IMR-90 (cell line): ENCODE results near the gene RTBDN. TPM values are rescaled to one million over a fixed set of nuclear protein-coding genes. Genes with fewer than 3 reads are reported as not detected.

Experiments used
- ATAC-seq: fragments of 200-7000 bp; cut with Tn5 transposase; 2 replicates; pipeline ENCODE4 v1.9.1; 2020; ENCODE audit warnings: low read depth, mild to moderate bottlenecking, moderate library complexity
- BruUV-seq: library from RNA; stranded (reverse); fragments of 400-500 nt; replicated peaks from 2 replicates; lab custom pipeline; 2021; lab: Mats Ljungman, UMichigan
- CTCF ChIA-PET: fragments of 300-600 bp; formaldehyde crosslinking; extraction: SDS; loops from one replicate; lab custom pipeline; 2021; ENCODE audit warnings: antibody characterized with exemption; lab: Yijun Ruan, JAX
- POLR2A ChIA-PET: fragments of 300-600 bp; sonication (Branson Sonifier 250); formaldehyde crosslinking; loops from one replicate; lab custom pipeline; 2022; ENCODE audit warnings: antibody characterized with exemption; ENCODE audit not compliant: unreplicated experiment; lab: Charles Lee
- DNase-seq: peaks from one replicate; pipeline ENCODE4 v3.0.0; 2013
- H2AFZ ChIP-seq: replicated peaks from 2 replicates; pipeline ENCODE3; 2013; ENCODE audit warnings: low read length, mild to moderate bottlenecking; ENCODE audit not compliant: poor library complexity
- H2AK5ac ChIP-seq: 2 replicates; pipeline ENCODE4 v1.6.1; 2013; ENCODE audit warnings: low read depth, low read length, inconsistent platforms
- H2AK9ac ChIP-seq: replicated peaks from 2 replicates; pipeline ENCODE3; 2013; ENCODE audit warnings: mild to moderate bottlenecking, low read depth, low read length, moderate library complexity; ENCODE audit not compliant: poor library complexity
- H2BK120ac ChIP-seq: 2 replicates; pipeline ENCODE4 v1.6.1; 2013; ENCODE audit warnings: low read depth, low read length, inconsistent platforms
- H2BK15ac ChIP-seq: 3 replicates; pipeline ENCODE4 v1.6.1; 2013; ENCODE audit warnings: low read depth, low read length, inconsistent platforms
- H2BK20ac ChIP-seq: 2 replicates; pipeline ENCODE4 v1.6.1; 2013; ENCODE audit warnings: low read depth, mild to moderate bottlenecking, inconsistent platforms, low read length, moderate library complexity
- H2BK5ac ChIP-seq: 2 replicates; pipeline ENCODE4 v1.6.1; 2013; ENCODE audit warnings: mild to moderate bottlenecking, low read depth, low read length, inconsistent platforms; ENCODE audit not compliant: poor library complexity, severe bottlenecking
- H3K14ac ChIP-seq: replicated peaks from 2 replicates; pipeline ENCODE4 v1.6.1; 2013; ENCODE audit warnings: low read depth, low read length, inconsistent platforms
- H3K18ac ChIP-seq: 2 replicates; pipeline ENCODE4 v1.6.1; 2013; ENCODE audit warnings: low read depth, low read length, control low read depth
- H3K23ac ChIP-seq: 2 replicates; pipeline ENCODE4 v1.6.1; 2013; ENCODE audit warnings: low read depth, low read length, inconsistent platforms
- H3K27ac ChIP-seq: 2 replicates; pipeline ENCODE4 v1.5.1; 2013; ENCODE audit warnings: mild to moderate bottlenecking, control low read depth, low read length; ENCODE audit not compliant: insufficient read depth
- H3K27me3 ChIP-seq: 2 replicates; pipeline ENCODE4 v1.6.1; 2013; ENCODE audit warnings: low read length; ENCODE audit not compliant: control insufficient read depth, insufficient read depth
- H3K36me3 ChIP-seq: 2 replicates; pipeline ENCODE4 v1.6.1; 2013; ENCODE audit warnings: low read length, mixed read lengths; ENCODE audit not compliant: control insufficient read depth, insufficient read depth
- H3K4ac ChIP-seq: 2 replicates; pipeline ENCODE4 v1.6.1; 2013; ENCODE audit warnings: low read depth, low read length, inconsistent platforms
- H3K4me1 ChIP-seq: 2 replicates; pipeline ENCODE4 v1.6.1; 2013; ENCODE audit warnings: low read length, mixed read lengths; ENCODE audit not compliant: control insufficient read depth, insufficient read depth
- H3K4me2 ChIP-seq: 2 replicates; pipeline ENCODE4 v1.6.1; 2013; ENCODE audit warnings: low read depth, mild to moderate bottlenecking, control low read depth, low read length, moderate library complexity
- H3K4me3 ChIP-seq: 2 replicates; pipeline ENCODE4 v1.5.1; 2013; ENCODE audit warnings: low read depth, mild to moderate bottlenecking, control low read depth, low read length, moderate library complexity; ENCODE audit not compliant: insufficient read depth
- H3K56ac ChIP-seq: 2 replicates; pipeline ENCODE4 v1.6.1; 2013; ENCODE audit warnings: low read length, inconsistent platforms; ENCODE audit not compliant: insufficient read depth; ENCODE audit errors: extremely low read depth
- H3K79me1 ChIP-seq, 2 experiments: 2 replicates each; pipeline ENCODE4 v1.6.1; 2013; ENCODE audit warnings: low read length in 2 of 2, inconsistent platforms in 1 of 2, low read depth in 1 of 2
- H3K9ac ChIP-seq: 2 replicates; pipeline ENCODE4 v1.6.1; 2013; ENCODE audit warnings: low read depth, low read length, control low read depth
- H3K9me1 ChIP-seq: 2 replicates; pipeline ENCODE4 v1.6.1; 2013; ENCODE audit warnings: low read length, inconsistent platforms; ENCODE audit not compliant: insufficient read depth
- H3K9me3 ChIP-seq: 2 replicates; pipeline ENCODE4 v1.6.1; 2013; ENCODE audit warnings: low read length; ENCODE audit not compliant: control insufficient read depth, insufficient read depth
- H4K20me1 ChIP-seq: 2 replicates; pipeline ENCODE4 v1.6.1; 2013; ENCODE audit warnings: low read length, inconsistent platforms; ENCODE audit not compliant: insufficient read depth
- H4K5ac ChIP-seq: 2 replicates; pipeline ENCODE4 v1.6.1; 2013; ENCODE audit warnings: mild to moderate bottlenecking, low read depth, low read length, control low read depth
- H4K8ac ChIP-seq, 2 experiments: 2 replicates each; pipeline ENCODE4 v1.6.1; 2013; ENCODE audit warnings: low read depth in 2 of 2, low read length in 2 of 2, control low read depth in 1 of 2, inconsistent platforms in 1 of 2
- H4K91ac ChIP-seq: 2 replicates; pipeline ENCODE4 v1.6.1; 2013; ENCODE audit warnings: low read depth, low read length, inconsistent platforms; ENCODE audit not compliant: insufficient read depth
- BHLHE40 ChIP-seq: fragments of 150-350 bp; IDR thresholded peaks from 2 replicates; pipeline ENCODE4 v1.6.1; 2016; ENCODE audit warnings: mild to moderate bottlenecking, low read depth, low read length
- CEBPB ChIP-seq: IDR thresholded peaks from 2 replicates; pipeline ENCODE4 v1.6.1; 2012; ENCODE audit warnings: low read depth, low read length, improper control_type of control experiment
- CHD1 ChIP-seq: IDR thresholded peaks from 2 replicates; pipeline ENCODE4 v1.6.1; 2012; ENCODE audit warnings: low read depth, low read length, improper control_type of control experiment
- CTCF ChIP-seq: conservative IDR thresholded peaks from 2 replicates; pipeline ENCODE4 v1.5.1; 2012; ENCODE audit warnings: mild to moderate bottlenecking, low read depth, low read length, improper control_type of control experiment
- FOS ChIP-seq: fragments of 150-350 bp; IDR thresholded peaks from 2 replicates; pipeline ENCODE4 v1.6.1; 2016; ENCODE audit warnings: low read depth, low read length
- MAFK ChIP-seq: IDR thresholded peaks from 2 replicates; pipeline ENCODE4 v1.6.1; 2012; ENCODE audit warnings: low read depth, low read length, improper control_type of control experiment
- MAZ ChIP-seq: IDR thresholded peaks from 2 replicates; pipeline ENCODE4 v1.6.1; 2012; ENCODE audit warnings: low read depth, mild to moderate bottlenecking, low read length, improper control_type of control experiment, moderate library complexity, borderline replicate concordance
- MXI1 ChIP-seq: IDR thresholded peaks from 2 replicates; pipeline ENCODE4 v1.6.1; 2012; ENCODE audit warnings: low read depth, mild to moderate bottlenecking, low read length, moderate library complexity, borderline replicate concordance
- NFE2L2 ChIP-seq: fragments of 150-350 bp; IDR thresholded peaks from 2 replicates; pipeline ENCODE4 v1.6.1; 2016; ENCODE audit warnings: low read depth, mild to moderate bottlenecking, low read length
- POLR2A ChIP-seq: IDR thresholded peaks from 2 replicates; pipeline ENCODE4 v1.6.1; 2012; ENCODE audit warnings: mild to moderate bottlenecking, low read depth, low read length
- RAD21 ChIP-seq: IDR thresholded peaks from 2 replicates; pipeline ENCODE4 v1.6.1; 2012; ENCODE audit warnings: low read length, improper control_type of control experiment
- RCOR1 ChIP-seq: IDR thresholded peaks from 2 replicates; pipeline ENCODE4 v1.6.1; 2012; ENCODE audit warnings: mild to moderate bottlenecking, low read length, improper control_type of control experiment; ENCODE audit not compliant: insufficient replicate concordance
- RFX5 ChIP-seq: IDR thresholded peaks from 2 replicates; pipeline ENCODE4 v1.8.0; 2012; ENCODE audit warnings: low read depth, mild to moderate bottlenecking, low read length, moderate library complexity
- SMC3 ChIP-seq: fragments of 150-350 bp; IDR thresholded peaks from 2 replicates; pipeline ENCODE4 v1.6.1; 2016; ENCODE audit warnings: low read depth, mild to moderate bottlenecking, antibody characterized with exemption, low read length, moderate library complexity
- WGBS, 2 experiments: methylation state at CpG; one replicate each; pipeline versions ENCODE4 v1.1.5 to v1.1.7; 2013; ENCODE audit warnings: missing lambda C conversion rate in 2 of 2; ENCODE audit not compliant: insufficient read length in 1 of 2; ENCODE audit errors: extremely low coverage in 2 of 2; 5-methylcytosine and 5-hydroxymethylcytosine counted together
- dilution Hi-C: fragments of 300-500 bp; cut with HindIII; formaldehyde crosslinking; loops from one replicate; pipeline ENCODE4 v1.14.3; 2018; ENCODE audit warnings: low sequenced_read_pairs; ENCODE audit not compliant: unreplicated experiment
- in situ Hi-C: fragments of 300-500 bp; cut with MboI; formaldehyde crosslinking; loops from 3 replicates; pipeline ENCODE4 v1.14.3; 2019; ENCODE audit warnings: low sequenced_read_pairs, inconsistent platforms, mixed read lengths
- intact Hi-C: fragments of 100-400 bp; cut with micrococcal nuclease; formaldehyde crosslinking; loops from 2 replicates; pipeline ENCODE4 v1.10.0; 2022
- polyA plus RNA-seq, 3 experiments: library from polyadenylated mRNA; depleted of rRNA; stranded (reverse); fragments of >200 nt; gene quantifications; 2 replicates each; pipeline ENCODE4 v1.2.3, GENCODE V29; 2012; ENCODE audit warnings: low replicate concordance in 1 of 3
- total RNA-seq: library from RNA; depleted of rRNA; stranded (reverse); fragments of >200 nt; gene quantifications from 2 replicates; pipeline ENCODE4 v1.2.3, GENCODE V29; 2012
- TF ChIP-seq, protein P1 (sequence below): fragments of 150-350 bp; IDR thresholded peaks from 2 replicates; pipeline ENCODE4 v1.6.1; 2016; ENCODE audit warnings: low read depth, mild to moderate bottlenecking, low read length, moderate library complexity, borderline replicate concordance
- TF ChIP-seq, protein P2 (sequence below): fragments of 150-350 bp; IDR thresholded peaks from 2 replicates; pipeline ENCODE4 v1.6.1; 2017; ENCODE audit warnings: mild to moderate bottlenecking, antibody characterized with exemption, low read length, low read depth

The RTBDN gene
- total and polyA plus RNA-seq, 2 of the 4 experiments (the other 2 are of a cell fraction), result 0.07 TPM; not detected in 1

- ATAC-seq (no peak), DNase-seq (no peak)
- intact Hi-C loops, result no loop called here
- H2BK20ac ChIP-seq, result no peak overlapping the region
- H3K23ac ChIP-seq, result no peak overlapping the region
- no peak overlapping the region for H2BK15ac ChIP-seq
- ChIA-PET POLR2A (no interaction called here), CTCF (no interaction called here)
- no peak overlapping the region for H2BK120ac ChIP-seq
- no peak overlapping the region for H2AK9ac ChIP-seq
- no peak overlapping the region for H3K27ac ChIP-seq
- H4K8ac ChIP-seq, result no peak overlapping the region
- dilution Hi-C loops, result no loop called here
- no peaks in the 10 kb centered on the region for H4K20me1 ChIP-seq
- H3K4ac ChIP-seq, result no peak overlapping the region
- TF ChIP-seq RFX5, result no peak
- no peak for TF ChIP-seq CTCF
- no peak for TF ChIP-seq BHLHE40
- no peak for TF ChIP-seq CEBPB
- no peak for TF ChIP-seq FOS
- no peak for TF ChIP-seq RCOR1
- no peak for TF ChIP-seq POLR2A
- TF ChIP-seq MAZ, result no peak
- no peak for TF ChIP-seq RAD21
- TF ChIP-seq CHD1, result no peak
- TF ChIP-seq, protein P1, sequence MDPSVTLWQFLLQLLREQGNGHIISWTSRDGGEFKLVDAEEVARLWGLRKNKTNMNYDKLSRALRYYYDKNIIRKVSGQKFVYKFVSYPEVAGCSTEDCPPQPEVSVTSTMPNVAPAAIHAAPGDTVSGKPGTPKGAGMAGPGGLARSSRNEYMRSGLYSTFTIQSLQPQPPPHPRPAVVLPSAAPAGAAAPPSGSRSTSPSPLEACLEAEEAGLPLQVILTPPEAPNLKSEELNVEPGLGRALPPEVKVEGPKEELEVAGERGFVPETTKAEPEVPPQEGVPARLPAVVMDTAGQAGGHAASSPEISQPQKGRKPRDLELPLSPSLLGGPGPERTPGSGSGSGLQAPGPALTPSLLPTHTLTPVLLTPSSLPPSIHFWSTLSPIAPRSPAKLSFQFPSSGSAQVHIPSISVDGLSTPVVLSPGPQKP, result no peak
- TF ChIP-seq, protein P2, sequence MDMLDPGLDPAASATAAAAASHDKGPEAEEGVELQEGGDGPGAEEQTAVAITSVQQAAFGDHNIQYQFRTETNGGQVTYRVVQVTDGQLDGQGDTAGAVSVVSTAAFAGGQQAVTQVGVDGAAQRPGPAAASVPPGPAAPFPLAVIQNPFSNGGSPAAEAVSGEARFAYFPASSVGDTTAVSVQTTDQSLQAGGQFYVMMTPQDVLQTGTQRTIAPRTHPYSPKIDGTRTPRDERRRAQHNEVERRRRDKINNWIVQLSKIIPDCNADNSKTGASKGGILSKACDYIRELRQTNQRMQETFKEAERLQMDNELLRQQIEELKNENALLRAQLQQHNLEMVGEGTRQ, result no peak
- TF ChIP-seq SMC3, result no peak
- TF ChIP-seq NFE2L2, result no peak
- TF ChIP-seq MAFK, result no peak
- TF ChIP-seq MXI1, result no peak
- H3K9me3 ChIP-seq, result no peaks in the 10 kb centered on the region
- H3K18ac ChIP-seq, result no peak overlapping the region
- H3K36me3 ChIP-seq, result no peaks in the 10 kb centered on the region
- no peak overlapping the region for H3K56ac ChIP-seq
- H2AFZ ChIP-seq, result no peak overlapping the region
- no peak overlapping the region for H3K4me3 ChIP-seq
- H4K91ac ChIP-seq, result no peak overlapping the region
- in situ Hi-C loops, result no loop called here
- H3K27me3 ChIP-seq, result no peaks in the 10 kb centered on the region; the same call in 1 of the 2 replicates
- no peaks in the 10 kb centered on the region for H3K79me1 ChIP-seq
- no peak overlapping the region for H3K14ac ChIP-seq
- H3K9ac ChIP-seq, result no peak overlapping the region
- WGBS, 2 experiments, result no CpG with 5 or more reads among the region's 1 CpG
- no peak overlapping the region for H2BK5ac ChIP-seq
- H4K5ac ChIP-seq, result no peak overlapping the region
- BruUV-seq, result no TSS peak
- no peaks in the 10 kb centered on the region for H3K9me1 ChIP-seq
- H2AK5ac ChIP-seq, result no peak overlapping the region
- no peak overlapping the region for H3K4me2 ChIP-seq
- no peaks in the 10 kb centered on the region for H3K4me1 ChIP-seq
Observed at GRCh38 chr19:12856653-12857052, 22.3 kb upstream of the RTBDN start.
